ENCODE data around the gene IFNG. TPM values are rescaled to one million over a fixed set of nuclear protein-coding genes. Genes with fewer than 3 reads are reported as not detected.

IFNG gene
- total RNA-seq, 1 experiment from 2014 or later, result not detected

GRCh38 chr12:68135520-68135919 lies 24.0 kb downstream of the IFNG start:
- H2BK20ac ChIP-seq (ENCODE audit: low read depth, low read length, poor library complexity, severe bottlenecking), result no peak overlapping the region
- H3K18ac ChIP-seq (ENCODE audit: insufficient read length, low read depth, low read length), result no peak overlapping the region
- no peak overlapping the region for H4K91ac ChIP-seq (ENCODE audit: insufficient read length, low read depth, low read length)
- H3K79me1 ChIP-seq (ENCODE audit: insufficient read depth, low read depth, low read length, poor library complexity, severe bottlenecking), result no peaks in the 10 kb centered on the region
- H3K4me3 Mint-ChIP-seq, result no peak overlapping the region
- H3K27ac ChIP-seq (ENCODE audit: insufficient read length, low read depth, low read length), result no peak overlapping the region
- no peak overlapping the region for H2BK12ac ChIP-seq (ENCODE audit: insufficient read length, low read depth, low read length)
- DNase-seq, result no peak
- no peaks in the 10 kb centered on the region for H4K20me1 ChIP-seq (ENCODE audit: control insufficient read depth, insufficient read depth, insufficient read length)
- H3K23me2 ChIP-seq (ENCODE audit: insufficient read length, low read depth, low read length, poor library complexity, severe bottlenecking), result no peaks in the 10 kb centered on the region
- no peak overlapping the region for H3K56ac ChIP-seq (ENCODE audit: insufficient read length, low read depth, low read length)
- H3K27me3 Mint-ChIP-seq (ENCODE audit: low read depth), result no peaks in the 10 kb centered on the region
- H3K9me3 Mint-ChIP-seq, result peaks cover 5 to 11% of the 10 kb centered on the region in 2 experiments; a peak in 4 of 5 replicates
- no peak overlapping the region for H4K5ac ChIP-seq (ENCODE audit: insufficient read length, low read depth, low read length)
- no peak overlapping the region for H2BK5ac ChIP-seq (ENCODE audit: insufficient read length, low read length)
- no peak overlapping the region for H2AFZ ChIP-seq (ENCODE audit: low read length)
- H3K9ac ChIP-seq (ENCODE audit: extremely low read depth, insufficient read length, low read length), result no peak overlapping the region
- H3K14ac ChIP-seq (ENCODE audit: insufficient read depth, low read length), result no peak overlapping the region
- H3K4me2 ChIP-seq (ENCODE audit: insufficient read depth, insufficient read length, low read length), result no peak overlapping the region
- no peak overlapping the region for H3T11ph ChIP-seq (ENCODE audit: low read length)
- no CpG with 5 or more reads among the region's 3 CpGs for WGBS (ENCODE audit: extremely low coverage, insufficient read length, low lambda C conversion rate)
- H2AK5ac ChIP-seq (ENCODE audit: insufficient read length, low read length), result no peak overlapping the region
- no peaks in the 10 kb centered on the region for H3K9me3 ChIP-seq (ENCODE audit: control insufficient read depth, low read depth, low read length)
- H3K23ac ChIP-seq (ENCODE audit: insufficient read length, low read depth, low read length), result no peak overlapping the region
- H3K4me1 Mint-ChIP-seq, result peaks cover 15 to 21% of the 10 kb centered on the region in 2 experiments
- H3K36me3 Mint-ChIP-seq (ENCODE audit: insufficient read depth in 1 of 3, low read depth in 3 of 3), result peaks cover 2 to 15% (median 6%) of the 10 kb centered on the region in 3 experiments; a peak in 4 of 7 replicates
- no peaks in the 10 kb centered on the region for H3K79me2 ChIP-seq (ENCODE audit: insufficient read depth, low read length)
- H4K8ac ChIP-seq (replicated peaks; ENCODE audit: insufficient read length, low read depth, low read length), result no peak overlapping the region
- no peak overlapping the region for H2BK15ac ChIP-seq (ENCODE audit: low read depth, low read length)
- H3K4me1 ChIP-seq (ENCODE audit: insufficient read depth, low read length), result peaks cover 2% of the 10 kb centered on the region; the same call in 1 of the 2 replicates
- TF ChIP-seq CTCF (conservative IDR thresholded peaks at IDR 0.05), result no peak
- H3K4ac ChIP-seq (ENCODE audit: low read depth, low read length), result no peak overlapping the region
- no peak overlapping the region for H2BK120ac ChIP-seq (ENCODE audit: low read depth, low read length, poor library complexity, severe bottlenecking)
- no peak overlapping the region for H3K27ac Mint-ChIP-seq
- H3K27me3 ChIP-seq (ENCODE audit: insufficient read depth, low read length), result no peaks in the 10 kb centered on the region

All from H9 (cell line).